Parathyroid adenoma (tissue), 2 donors: ENCODE measurements around the gene CFAP157.

Source experiments
- H2AFZ ChIP-seq: fragments of 300-600 bp; sonication (generic); one replicate; pipeline ENCODE4 v1.7.0; 2017; ENCODE audit warnings: antibody characterized with exemption, mild to moderate bottlenecking
- H3K27ac ChIP-seq: fragments of 300-600 bp; sonication (generic); one replicate; pipeline ENCODE4 v1.7.0; 2017
- H3K27me3 ChIP-seq: fragments of 300-600 bp; sonication (generic); one replicate; pipeline ENCODE4 v1.7.0; 2017; ENCODE audit warnings: low read length; ENCODE audit not compliant: control insufficient read depth, insufficient read depth
- H3K36me3 ChIP-seq: fragments of 300-600 bp; sonication (generic); one replicate; pipeline ENCODE4 v1.7.0; 2017; ENCODE audit warnings: low read length; ENCODE audit not compliant: control insufficient read depth, insufficient read depth
- H3K4me1 ChIP-seq: fragments of 300-600 bp; sonication (generic); one replicate; pipeline ENCODE4 v1.7.0; 2017; ENCODE audit warnings: control low read depth
- H3K4me2 ChIP-seq: fragments of 300-600 bp; sonication (generic); one replicate; pipeline ENCODE4 v1.7.0; 2017; ENCODE audit warnings: low read length
- H3K4me3 ChIP-seq: fragments of 300-600 bp; sonication (generic); one replicate; pipeline ENCODE4 v1.7.0; 2017; ENCODE audit warnings: low read depth, low read length
- H3K79me2 ChIP-seq: fragments of 300-600 bp; sonication (generic); one replicate; pipeline ENCODE4 v1.7.0; 2017; ENCODE audit warnings: control low read depth
- H3K9ac ChIP-seq: fragments of 300-600 bp; sonication (generic); one replicate; pipeline ENCODE4 v1.7.0; 2017; ENCODE audit warnings: mild to moderate bottlenecking
- H3K9me3 ChIP-seq: fragments of 300-600 bp; sonication (generic); one replicate; pipeline ENCODE4 v1.7.0; 2017; ENCODE audit warnings: low read length; ENCODE audit not compliant: control insufficient read depth
- TF ChIP-seq, protein P1 (sequence below): fragments of 300-600 bp; sonication (generic); IDR thresholded peaks from one replicate; pipeline ENCODE4 v1.7.0; 2017; ENCODE audit warnings: antibody characterized with exemption, mild to moderate bottlenecking
- donor health status: primary hyperparathyroidism.

Gene CFAP157

DNA sequence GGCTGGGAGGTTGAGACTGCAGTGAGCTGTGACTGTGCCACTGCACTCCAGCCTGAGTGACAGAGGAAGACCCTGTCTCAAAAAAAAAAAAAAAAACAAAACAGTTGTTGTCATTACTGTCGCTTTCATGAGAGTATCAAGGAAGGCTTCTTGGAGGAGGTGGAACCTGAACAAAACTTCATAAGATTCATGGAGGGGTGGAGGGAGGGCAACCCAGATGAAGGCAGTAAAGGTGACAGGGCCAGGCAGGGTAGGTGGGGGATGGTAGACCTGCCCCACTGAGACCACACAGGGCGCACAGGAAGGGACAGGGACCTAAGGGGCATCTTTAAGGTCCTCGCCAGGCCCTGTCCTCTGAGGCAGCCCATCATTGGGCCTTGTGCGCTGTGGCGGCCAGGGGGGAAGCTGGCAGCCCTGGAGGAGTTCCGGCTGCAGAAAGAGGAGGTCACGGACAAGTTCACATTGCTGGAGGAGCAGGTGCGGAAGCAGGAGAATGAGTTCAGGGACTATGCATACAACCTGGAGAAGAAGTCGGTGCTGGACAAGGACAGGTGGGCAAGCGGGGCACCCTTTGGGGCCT lies 3.5 kb downstream of the CFAP157 start:
- H3K36me3 ChIP-seq: no peaks in the 10 kb centered on the region
- H3K27me3 ChIP-seq: no peaks in the 10 kb centered on the region
- H3K79me2 ChIP-seq: no peaks in the 10 kb centered on the region
- H2AFZ ChIP-seq: no peak overlapping the region
- no peak overlapping the region for H3K9ac ChIP-seq
- no peak overlapping the region for H3K4me2 ChIP-seq
- H3K27ac ChIP-seq: no peak overlapping the region
- no peaks in the 10 kb centered on the region for H3K4me1 ChIP-seq
- H3K4me3 ChIP-seq: no peak overlapping the region
- H3K9me3 ChIP-seq: no peaks in the 10 kb centered on the region
- TF ChIP-seq, protein P1, sequence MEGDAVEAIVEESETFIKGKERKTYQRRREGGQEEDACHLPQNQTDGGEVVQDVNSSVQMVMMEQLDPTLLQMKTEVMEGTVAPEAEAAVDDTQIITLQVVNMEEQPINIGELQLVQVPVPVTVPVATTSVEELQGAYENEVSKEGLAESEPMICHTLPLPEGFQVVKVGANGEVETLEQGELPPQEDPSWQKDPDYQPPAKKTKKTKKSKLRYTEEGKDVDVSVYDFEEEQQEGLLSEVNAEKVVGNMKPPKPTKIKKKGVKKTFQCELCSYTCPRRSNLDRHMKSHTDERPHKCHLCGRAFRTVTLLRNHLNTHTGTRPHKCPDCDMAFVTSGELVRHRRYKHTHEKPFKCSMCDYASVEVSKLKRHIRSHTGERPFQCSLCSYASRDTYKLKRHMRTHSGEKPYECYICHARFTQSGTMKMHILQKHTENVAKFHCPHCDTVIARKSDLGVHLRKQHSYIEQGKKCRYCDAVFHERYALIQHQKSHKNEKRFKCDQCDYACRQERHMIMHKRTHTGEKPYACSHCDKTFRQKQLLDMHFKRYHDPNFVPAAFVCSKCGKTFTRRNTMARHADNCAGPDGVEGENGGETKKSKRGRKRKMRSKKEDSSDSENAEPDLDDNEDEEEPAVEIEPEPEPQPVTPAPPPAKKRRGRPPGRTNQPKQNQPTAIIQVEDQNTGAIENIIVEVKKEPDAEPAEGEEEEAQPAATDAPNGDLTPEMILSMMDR: no peak

DNA sequence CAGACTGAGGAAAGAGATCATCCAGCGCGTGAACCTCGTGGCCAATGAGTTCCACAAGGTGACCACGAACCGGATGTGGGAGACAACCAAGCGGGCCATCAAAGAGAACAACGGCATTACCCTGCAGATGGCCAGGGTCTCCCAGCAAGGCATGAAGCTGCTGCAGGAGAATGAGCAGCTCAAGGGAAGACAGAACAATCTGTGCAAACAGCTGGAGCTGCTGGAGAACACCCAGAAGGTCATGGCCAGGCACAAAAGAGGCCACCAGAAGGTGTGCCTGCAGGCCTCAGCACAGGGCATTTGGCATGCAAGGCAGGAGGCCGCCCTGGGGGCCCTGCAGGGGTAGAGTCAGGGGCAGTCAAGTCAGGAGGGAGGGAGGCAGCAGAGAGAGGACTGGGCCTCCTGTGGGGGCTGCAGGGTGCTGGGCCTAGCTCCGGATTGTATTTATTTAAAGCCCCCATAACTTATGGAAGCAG lies 4.5 kb downstream of the CFAP157 start:
- no peaks in the 10 kb centered on the region for H3K79me2 ChIP-seq

DNA sequence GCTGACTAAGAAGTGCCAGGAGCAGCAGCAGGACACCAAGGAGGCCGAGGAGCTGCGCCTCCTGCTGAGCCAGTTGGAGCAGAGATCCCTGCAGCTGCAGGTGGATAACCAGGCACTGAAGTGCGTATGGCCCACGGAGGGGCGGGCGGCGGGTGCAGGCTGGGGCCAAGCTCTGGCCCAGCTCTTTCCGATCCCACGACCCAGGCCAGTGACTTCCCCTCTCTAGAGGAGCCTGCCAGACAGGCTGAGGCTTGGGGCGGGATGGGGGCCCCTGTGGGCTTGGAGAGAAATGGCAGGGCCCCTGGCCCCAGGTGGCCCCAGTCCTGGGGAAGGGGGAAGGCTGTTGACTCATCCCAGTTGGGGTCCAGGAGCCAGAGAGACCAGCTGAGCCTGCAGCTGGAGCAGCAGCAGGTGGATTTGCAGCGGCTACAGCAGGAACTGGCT lies 5.1 kb downstream of the CFAP157 start:
- no peaks in the 10 kb centered on the region for H3K4me1 ChIP-seq

More for the DNA sequence above, 4.5 kb downstream of the CFAP157 start:
- TF ChIP-seq, protein P1: no peak
- Histone ChIP-seq H3K4me2 (no peak overlapping the region), H2AFZ (no peak overlapping the region), H3K4me1 (no peaks in the 10 kb centered on the region), H3K27ac (no peak overlapping the region), H3K9me3 (no peaks in the 10 kb centered on the region), H3K9ac (no peak overlapping the region), H3K27me3 (no peaks in the 10 kb centered on the region), H3K36me3 (no peaks in the 10 kb centered on the region), H3K4me3 (no peak overlapping the region)

DNA sequence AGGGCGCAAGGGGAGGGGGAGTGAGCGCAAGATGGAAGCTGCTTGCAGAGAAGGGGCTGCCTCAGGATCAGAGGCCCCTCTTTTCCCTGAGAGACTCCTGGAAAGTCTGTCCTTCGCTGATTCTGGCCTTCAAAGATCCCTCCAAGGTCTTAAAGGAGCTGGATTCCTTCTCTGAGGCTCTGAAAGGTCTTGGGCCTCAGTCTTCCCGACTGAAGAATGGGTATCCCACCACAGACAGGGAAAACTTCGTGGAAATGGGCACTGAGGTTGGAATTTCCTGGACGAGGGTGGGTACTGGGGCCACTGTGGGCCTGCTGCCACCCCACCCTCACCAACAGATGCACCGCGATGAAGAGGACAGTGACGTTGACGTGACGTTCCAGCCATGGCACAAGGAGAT lies 5.6 kb downstream of the CFAP157 start:
- no peak overlapping the region for H3K4me2 ChIP-seq
- H3K79me2 ChIP-seq: no peaks in the 10 kb centered on the region
- no peak overlapping the region for H2AFZ ChIP-seq
- no peak overlapping the region for H3K9ac ChIP-seq
- no peaks in the 10 kb centered on the region for H3K27me3 ChIP-seq
- TF ChIP-seq, protein P1: no peak
- no peaks in the 10 kb centered on the region for H3K36me3 ChIP-seq
- no peak overlapping the region for H3K27ac ChIP-seq
- H3K9me3 ChIP-seq: no peaks in the 10 kb centered on the region
- H3K4me3 ChIP-seq: no peak overlapping the region
- H3K4me1 ChIP-seq: no peaks in the 10 kb centered on the region

More for the DNA sequence above, 5.1 kb downstream of the CFAP157 start:
- Histone ChIP-seq H3K27ac (no peak overlapping the region), H3K27me3 (no peaks in the 10 kb centered on the region), H3K9ac (no peak overlapping the region), H3K79me2 (no peaks in the 10 kb centered on the region), H3K9me3 (no peaks in the 10 kb centered on the region), H3K36me3 (no peaks in the 10 kb centered on the region), H3K4me3 (no peak overlapping the region), H3K4me2 (no peak overlapping the region), H2AFZ (no peak overlapping the region)
- TF ChIP-seq, protein P1: no peak

DNA sequence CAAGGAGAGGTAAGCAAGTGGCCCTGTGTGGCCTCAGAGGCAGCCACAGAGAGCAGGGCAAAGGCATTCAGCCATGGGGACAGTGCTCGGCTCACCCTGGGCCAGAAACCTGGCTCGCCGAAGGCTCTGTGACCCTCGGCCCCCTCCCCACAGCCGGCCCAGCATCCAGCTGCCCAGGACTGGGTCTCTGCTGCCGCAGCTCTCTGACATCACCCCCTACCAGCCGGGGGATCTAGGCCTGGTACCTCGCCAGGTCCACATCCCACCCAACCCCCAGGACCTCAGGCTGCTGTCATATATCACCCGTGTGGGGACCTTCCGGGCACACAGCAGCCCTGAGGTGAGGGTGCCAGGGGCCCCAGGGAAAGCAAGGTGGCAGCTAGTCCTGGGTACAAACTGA lies 6.1 kb downstream of the CFAP157 start:
- no peaks in the 10 kb centered on the region for H3K27me3 ChIP-seq

More for the DNA sequence above, 6.1 kb downstream of the CFAP157 start:
- Histone ChIP-seq H3K4me2 (no peak overlapping the region), H3K9ac (no peak overlapping the region), H3K27ac (no peak overlapping the region), H3K79me2 (no peaks in the 10 kb centered on the region), H3K4me3 (no peak overlapping the region), H3K36me3 (no peaks in the 10 kb centered on the region), H3K4me1 (no peaks in the 10 kb centered on the region), H2AFZ (no peak overlapping the region), H3K9me3 (no peaks in the 10 kb centered on the region)
- TF ChIP-seq, protein P1: no peak
